ENCODE data around the gene IKZF3. TPM values are rescaled to one million over a fixed set of nuclear protein-coding genes. Genes with fewer than 3 reads are reported as not detected.

The IKZF3 gene
- total and polyA plus RNA-seq, 10 of the 15 experiments (the other 5 are each of a cell fraction or from before 2014, with no cell fraction given) = 5.5 to 98.2 (median 47.6) TPM

- Histone ChIP-seq H3K9me3 (replicated peaks; ENCODE audit: control insufficient read depth, insufficient read depth, low read length) (no peaks in the 10 kb centered on the region), H3K4me1 (ENCODE audit: control insufficient read depth, insufficient read depth, low read length) (peaks cover 69% of the 10 kb centered on the region), H3K27me3 (replicated peaks in 1 of 2; ENCODE audit: control insufficient read depth in 2 of 2, insufficient read depth in 2 of 2, low read length in 1 of 2) (no peaks in the 10 kb centered on the region), H3K9ac (ENCODE audit: control insufficient read depth, insufficient read depth, low read length) (peak overlapping the region; percentile 51), H3K4me3 (no peak overlapping the region; the same call in 1 of the 2 replicates), H4K20me1 (ENCODE audit: control insufficient read depth, insufficient read depth) (no peaks in the 10 kb centered on the region; the same call in 1 of the 2 replicates), H3K27ac (ENCODE audit: control insufficient read depth, insufficient read depth) (peak overlapping the region; percentile 96), H2AFZ (ENCODE audit: control insufficient read depth, low read depth, low read length) (no peak overlapping the region), H3K4me2 (ENCODE audit: control insufficient read depth, insufficient read depth) (peak overlapping the region; percentile 62), H3K36me3 (ENCODE audit: control insufficient read depth in 2 of 2, insufficient read depth in 2 of 2, low read length in 1 of 2) (peaks cover 5 to 22% of the 10 kb centered on the region in 2 experiments), H3K79me2 (ENCODE audit: control insufficient read depth, insufficient read depth, low read length) (peaks cover 40% of the 10 kb centered on the region)
- ChIA-PET CTCF (interaction anchor here (0.8 to 3.0 kb wide), 11 partner anchors 9 to 222 kb away, joined by 3 to 19 read pairs (median 4); partner anchors contain the start of gene PSMD3), RAD21 (ENCODE audit: unreplicated experiment) (interaction anchor here (0.5 to 3.8 kb wide), 15 partner anchors 8 to 381 kb away, joined by 3 to 18 read pairs (median 4); partner anchors contain the start of gene PSMD3), POLR2A (interaction anchor here (0.5 to 2.6 kb wide), 9 partner anchors 11 to 173 kb away, joined by 3 to 9 read pairs (median 6); no protein-coding TSS in a partner anchor), SMC1A (ENCODE audit: uncharacterized antibody, unreplicated experiment) (interaction anchor here (1.0 to 4.6 kb wide), 13 partner anchors 9 to 139 kb away, joined by 3 to 42 read pairs (median 5); partner anchors contain the start of gene IKZF3)
- intact Hi-C loops (cut with micrococcal nuclease; ENCODE audit: unreplicated experiment) (loop anchor here (1.0 to 5.0 kb wide), 6 partner anchors 9 to 224 kb away; partner anchors contain the start of genes IKZF3, LRRC3C, ORMDL3 and PSMD3), in situ Hi-C loops (cut with MboI) (loop anchor here (5.0 kb wide), 1 partner anchor 104 kb away; the partner anchor contains the start of gene IKZF3)
- DNase-seq (ENCODE audit: low read depth, low spot score) = peak; percentile 90
- peak; percentile 10 for ATAC-seq
- no TSS peak for BruUV-seq (replicated peaks)
- FAIRE-seq = peak; percentile 52
- WGBS (ENCODE audit: insufficient coverage, insufficient replicate concordance, low lambda C conversion rate, missing lambda C conversion rate) = 9% methylated on average over 12 of the region's 12 CpGs
- TF ChIP-seq RBBP5 (conservative IDR thresholded peaks at IDR 0.05) = no peak
- no peak; the same call in none of the 2 replicates for TF ChIP-seq NR2F1 (conservative IDR thresholded peaks at IDR 0.05)
- peak; percentile 89 for TF ChIP-seq MLLT1 (IDR thresholded peaks at IDR 0.05)
- no peak for TF ChIP-seq BMI1 (IDR thresholded peaks at IDR 0.05; ENCODE audit: borderline replicate concordance)
- peak; percentile 88; the same call in 1 of the 2 replicates for TF ChIP-seq ZBED1 (IDR thresholded peaks at IDR 0.05; ENCODE audit: borderline replicate concordance)
- peak; percentile 98 for TF ChIP-seq RUNX3 (IDR thresholded peaks at IDR 0.05; ENCODE audit: low read length)
- TF ChIP-seq SKIL (IDR thresholded peaks at IDR 0.05; ENCODE audit: low read depth, poor library complexity, severe bottlenecking) = peak; percentile 99
- TF ChIP-seq ESRRA (IDR thresholded peaks at IDR 0.05; ENCODE audit: low read length) = no peak
- TF ChIP-seq CHD2 (IDR thresholded peaks at IDR 0.05; ENCODE audit: borderline replicate concordance, low read depth, low read length) = peak; percentile 8; the same call in 1 of the 2 replicates
- TF ChIP-seq EGR1 (IDR thresholded peaks at IDR 0.05; ENCODE audit: borderline replicate concordance in 1 of 2, low read depth in 2 of 2, low read length in 2 of 2) = no peak
- peak; percentile 44 for TF ChIP-seq CUX1 (IDR thresholded peaks at IDR 0.05; ENCODE audit: insufficient replicate concordance, low read depth, low read length)
- no peak for TF ChIP-seq SREBF2 (IDR thresholded peaks at IDR 0.05; ENCODE audit: low read length)
- TF ChIP-seq MTA3 (IDR thresholded peaks at IDR 0.05; ENCODE audit: borderline replicate concordance, low read length) = peak; percentile 94
Measured at GRCh38 chr17:39757931-39758873, 105.9 kb downstream of the IKZF3 start.
